ENCODE data around the gene ST3GAL4. TPM values are rescaled to one million over a fixed set of nuclear protein-coding genes. Genes with fewer than 3 reads are reported as not detected.
A peak's percentile ranks its signal among the peaks of the same experiment; 100 is the strongest.

The ST3GAL4 gene
- total and polyA plus RNA-seq, 9 of the 15 experiments (the other 6 are each of a cell fraction or from before 2014, with no cell fraction given) = 0.27 to 22.9 (median 10.5) TPM

DNA sequence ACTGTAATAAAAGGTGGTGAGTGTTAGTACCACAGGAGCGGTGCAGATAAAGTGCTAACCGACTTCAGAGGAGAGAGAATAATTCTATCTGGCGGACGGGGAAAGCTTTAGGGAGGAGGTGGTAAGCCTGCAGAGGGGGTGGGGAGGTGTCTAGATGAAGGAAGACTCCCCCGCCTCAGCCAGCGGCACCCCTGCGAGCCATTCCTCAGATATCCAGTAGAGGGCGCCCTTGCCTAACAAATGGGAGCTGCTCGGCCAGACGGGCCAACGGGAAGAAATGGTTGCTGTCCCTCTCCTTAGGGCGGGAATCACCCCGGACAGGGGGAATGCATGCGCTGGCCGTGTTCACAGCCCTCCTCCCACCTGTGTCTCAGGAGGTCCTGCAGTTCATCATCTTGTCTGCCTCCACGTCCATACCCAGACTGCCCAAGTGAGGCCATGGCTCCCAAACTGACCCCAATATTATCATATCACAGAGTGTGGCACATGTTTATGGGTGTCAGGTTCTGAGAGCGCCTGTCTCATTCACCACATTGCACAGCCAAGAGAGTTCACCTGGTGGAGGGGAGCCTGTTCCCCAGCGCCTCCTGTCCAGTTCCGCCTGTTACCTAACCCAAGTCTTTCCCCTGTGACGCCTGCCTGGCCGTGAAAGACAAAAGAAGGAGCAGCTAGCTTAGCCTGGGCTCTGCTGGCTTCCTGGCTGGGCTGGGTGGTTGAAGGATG is 85.5 kb downstream of the ST3GAL4 start (continued):
- no peak for TF ChIP-seq ZNF133 (CRISPR knock-in tag; IDR thresholded peaks at IDR 0.05)
- TF ChIP-seq, protein P1, sequence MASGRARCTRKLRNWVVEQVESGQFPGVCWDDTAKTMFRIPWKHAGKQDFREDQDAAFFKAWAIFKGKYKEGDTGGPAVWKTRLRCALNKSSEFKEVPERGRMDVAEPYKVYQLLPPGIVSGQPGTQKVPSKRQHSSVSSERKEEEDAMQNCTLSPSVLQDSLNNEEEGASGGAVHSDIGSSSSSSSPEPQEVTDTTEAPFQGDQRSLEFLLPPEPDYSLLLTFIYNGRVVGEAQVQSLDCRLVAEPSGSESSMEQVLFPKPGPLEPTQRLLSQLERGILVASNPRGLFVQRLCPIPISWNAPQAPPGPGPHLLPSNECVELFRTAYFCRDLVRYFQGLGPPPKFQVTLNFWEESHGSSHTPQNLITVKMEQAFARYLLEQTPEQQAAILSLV (tag; IDR thresholded peaks at IDR 0.05) = no peak
- TF ChIP-seq RBM25 (IDR thresholded peaks at IDR 0.05; ENCODE audit: low read depth, low read length, severe bottlenecking) = no peak
- no peak for TF ChIP-seq PKNOX1 (IDR thresholded peaks at IDR 0.05)
- peak; percentile 60; the same call in 1 of the 2 replicates for TF ChIP-seq CTBP1 (IDR thresholded peaks at IDR 0.05; ENCODE audit: borderline replicate concordance)
- TF ChIP-seq SNIP1 (IDR thresholded peaks at IDR 0.05; ENCODE audit: low read depth) = no peak
- no peak for TF ChIP-seq SP1 (CRISPR knock-in tag; IDR thresholded peaks at IDR 0.05)
- TF ChIP-seq, protein P2, sequence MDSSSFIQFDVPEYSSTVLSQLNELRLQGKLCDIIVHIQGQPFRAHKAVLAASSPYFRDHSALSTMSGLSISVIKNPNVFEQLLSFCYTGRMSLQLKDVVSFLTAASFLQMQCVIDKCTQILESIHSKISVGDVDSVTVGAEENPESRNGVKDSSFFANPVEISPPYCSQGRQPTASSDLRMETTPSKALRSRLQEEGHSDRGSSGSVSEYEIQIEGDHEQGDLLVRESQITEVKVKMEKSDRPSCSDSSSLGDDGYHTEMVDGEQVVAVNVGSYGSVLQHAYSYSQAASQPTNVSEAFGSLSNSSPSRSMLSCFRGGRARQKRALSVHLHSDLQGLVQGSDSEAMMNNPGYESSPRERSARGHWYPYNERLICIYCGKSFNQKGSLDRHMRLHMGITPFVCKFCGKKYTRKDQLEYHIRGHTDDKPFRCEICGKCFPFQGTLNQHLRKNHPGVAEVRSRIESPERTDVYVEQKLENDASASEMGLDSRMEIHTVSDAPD (CRISPR knock-in tag; IDR thresholded peaks at IDR 0.05) = no peak
- peak; percentile 69 for TF ChIP-seq EGR1 (conservative IDR thresholded peaks at IDR 0.05)
- TF ChIP-seq, protein P3, sequence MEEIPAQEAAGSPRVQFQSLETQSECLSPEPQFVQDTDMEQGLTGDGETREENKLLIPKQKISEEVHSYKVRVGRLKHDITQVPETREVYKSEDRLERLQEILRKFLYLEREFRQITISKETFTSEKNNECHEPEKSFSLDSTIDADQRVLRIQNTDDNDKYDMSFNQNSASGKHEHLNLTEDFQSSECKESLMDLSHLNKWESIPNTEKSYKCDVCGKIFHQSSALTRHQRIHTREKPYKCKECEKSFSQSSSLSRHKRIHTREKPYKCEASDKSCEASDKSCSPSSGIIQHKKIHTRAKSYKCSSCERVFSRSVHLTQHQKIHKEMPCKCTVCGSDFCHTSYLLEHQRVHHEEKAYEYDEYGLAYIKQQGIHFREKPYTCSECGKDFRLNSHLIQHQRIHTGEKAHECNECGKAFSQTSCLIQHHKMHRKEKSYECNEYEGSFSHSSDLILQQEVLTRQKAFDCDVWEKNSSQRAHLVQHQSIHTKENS (CRISPR knock-in tag; IDR thresholded peaks at IDR 0.05) = no peak
- 0 out of 2 replicates have a peak, but pooled peaks have one; percentile 66 for TF ChIP-seq ZHX1 (conservative IDR thresholded peaks at IDR 0.05; ENCODE audit: low read length)
- no peak for TF ChIP-seq PRMT5 (CRISPR knock-in tag; IDR thresholded peaks at IDR 0.05)
- TF ChIP-seq ZBTB12 (CRISPR knock-in tag; IDR thresholded peaks at IDR 0.05) = no peak
- TF ChIP-seq ESRRB (CRISPR knock-in tag; IDR thresholded peaks at IDR 0.05; ENCODE audit: borderline replicate concordance) = no peak

Measured in K562 (cell line).